CD8-positive, alpha-beta memory T cell (primary cell): ENCODE data around the gene TPK1. TPM values are rescaled to one million over a fixed set of nuclear protein-coding genes. Genes with fewer than 3 reads are reported as not detected.
A peak's percentile ranks its signal among the peaks of the same experiment; 100 is the strongest.
"Not testable (repeated sequence)": the region's sequence is repeated elsewhere in the genome, so short reads cannot be mapped to it uniquely, and the experiment has no call there.

ENCODE experiments used
- CTCF ChIA-PET: fragments of 350-600 bp; sonication (Branson Sonifier 250); formaldehyde crosslinking; loops from one replicate; lab custom pipeline; 2021; ENCODE audit warnings: antibody characterized with exemption; lab: Charles Lee
- POLR2A ChIA-PET: fragments of 350-600 bp; sonication (Branson Sonifier 250); formaldehyde crosslinking; loops from one replicate; lab custom pipeline; 2021; ENCODE audit warnings: antibody characterized with exemption; lab: Charles Lee
- DNase-seq, 5 donors: peaks; one replicate each; pipeline versions ENCODE4 v3.0.0 to v3.0.0-alpha.2; 2020 to 2022; ENCODE audit warnings: mixed read lengths in 1 of 5
- H3K27ac ChIP-seq: one replicate; pipeline ENCODE4 v1.7.0; 2013; ENCODE audit warnings: low read depth, mild to moderate bottlenecking, low read length, moderate library complexity
- H3K27me3 ChIP-seq: 2 replicates; pipeline ENCODE4 v1.7.0; 2013; ENCODE audit warnings: low read length, mild to moderate bottlenecking; ENCODE audit not compliant: insufficient read depth, poor library complexity, severe bottlenecking
- H3K36me3 ChIP-seq: 2 replicates; pipeline ENCODE4 v1.7.0; 2013; ENCODE audit warnings: mild to moderate bottlenecking, low read length, moderate library complexity; ENCODE audit not compliant: insufficient read depth
- H3K4me1 ChIP-seq: 2 replicates; pipeline ENCODE4 v1.7.0; 2013; ENCODE audit warnings: mild to moderate bottlenecking, low read length, moderate library complexity; ENCODE audit not compliant: insufficient read depth
- H3K4me3 ChIP-seq: 2 replicates; pipeline ENCODE4 v1.7.0; 2013; ENCODE audit warnings: mild to moderate bottlenecking, low read length
- H3K9me3 ChIP-seq: 2 replicates; pipeline ENCODE4 v1.7.0; 2013; ENCODE audit warnings: mild to moderate bottlenecking, low read length
- H3K27ac Mint-ChIP-seq, 8 donors: one replicate each; pipeline ENCODE4 v1.8.0; 2020 to 2021; ENCODE audit warnings: mixed read lengths in 8 of 8, mild to moderate bottlenecking in 6 of 8, inconsistent platforms in 3 of 8, moderate library complexity in 3 of 8
- H3K27me3 Mint-ChIP-seq, 2 donors: one replicate each; pipeline ENCODE4 v1.8.0; 2020 to 2021; ENCODE audit warnings: mixed read lengths in 2 of 2, mild to moderate bottlenecking in 1 of 2, moderate library complexity in 1 of 2
- H3K36me3 Mint-ChIP-seq, 3 donors: one replicate each; pipeline ENCODE4 v1.8.0; 2020 to 2021; ENCODE audit warnings: mixed read lengths in 3 of 3, inconsistent platforms in 1 of 3, mild to moderate bottlenecking in 1 of 3
- H3K4me1 Mint-ChIP-seq, 3 donors: one replicate each; pipeline ENCODE4 v1.8.0; 2020 to 2021; ENCODE audit warnings: mixed read lengths in 3 of 3, inconsistent platforms in 1 of 3, mild to moderate bottlenecking in 1 of 3
- H3K4me3 Mint-ChIP-seq, 7 donors: one replicate each; pipeline ENCODE4 v1.8.0; 2020 to 2021; ENCODE audit warnings: mixed read lengths in 7 of 7, mild to moderate bottlenecking in 6 of 7, moderate library complexity in 4 of 7, inconsistent platforms in 2 of 7
- H3K9me3 Mint-ChIP-seq, 5 donors: one replicate each; pipeline ENCODE4 v1.8.0; 2020 to 2022; ENCODE audit warnings: mixed read lengths in 5 of 5, mild to moderate bottlenecking in 3 of 5, moderate library complexity in 2 of 5, inconsistent platforms in 1 of 5
- polyA plus RNA-seq: library from polyadenylated mRNA; unstranded; fragments of 300-500 nt; fragmentation: Illumina TruSeq; gene quantifications from one replicate; pipeline ENCODE4 v1.2.3, GENCODE V29; 2021
- total RNA-seq, 2 experiments: library from RNA; stranded (reverse); gene quantifications; one replicate each; pipeline ENCODE4 v1.2.3, GENCODE V29; 2021

Gene TPK1
- total and polyA plus RNA-seq, 3 experiments from 2014 or later: 18.0 to 20.1 (median 19.0) TPM

DNA sequence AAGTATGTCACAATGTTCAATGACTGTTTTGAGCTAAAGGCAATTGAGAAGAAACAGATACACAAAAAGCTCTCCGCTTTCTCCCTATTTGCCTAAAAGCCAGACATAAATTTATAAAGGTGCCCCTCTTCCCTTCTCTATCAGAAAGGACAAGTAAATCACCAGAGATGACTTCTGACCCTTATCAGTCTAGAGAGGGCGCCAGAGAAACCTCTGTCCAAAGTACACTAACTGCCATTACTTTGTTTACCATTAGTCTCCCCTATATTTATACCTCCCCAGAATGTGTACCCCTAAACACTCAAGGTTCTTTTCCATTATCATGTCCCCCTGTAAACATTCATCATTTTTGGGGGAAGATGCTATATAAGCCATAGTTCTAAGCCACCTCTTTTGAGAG lies 49.3 kb downstream of the TPK1 start:
- H3K4me1 Mint-ChIP-seq: peaks cover 4 to 25% (median 23%) of the 10 kb centered on the region in 3 donors
- ChIA-PET CTCF (interaction anchor here (0.7 to 2.6 kb wide), 6 partner anchors 9 to 76 kb away, joined by 3 to 9 read pairs (median 4); partner anchors contain the start of gene TPK1), POLR2A (no interaction called here)
- no peak overlapping the region for H3K4me3 Mint-ChIP-seq
- Histone ChIP-seq H3K27ac (no peak overlapping the region), H3K4me1 (no peaks in the 10 kb centered on the region), H3K9me3 (no peaks in the 10 kb centered on the region), H3K36me3 (no peaks in the 10 kb centered on the region), H3K4me3 (no peak overlapping the region), H3K27me3 (no peaks in the 10 kb centered on the region)
- H3K27ac Mint-ChIP-seq: no peak overlapping the region
- peaks cover 0 to 1% of the 10 kb centered on the region in 2 donors for H3K27me3 Mint-ChIP-seq
- H3K9me3 Mint-ChIP-seq: no peaks in the 10 kb centered on the region
- DNase-seq: no peak
- H3K36me3 Mint-ChIP-seq: no peaks in the 10 kb centered on the region

DNA sequence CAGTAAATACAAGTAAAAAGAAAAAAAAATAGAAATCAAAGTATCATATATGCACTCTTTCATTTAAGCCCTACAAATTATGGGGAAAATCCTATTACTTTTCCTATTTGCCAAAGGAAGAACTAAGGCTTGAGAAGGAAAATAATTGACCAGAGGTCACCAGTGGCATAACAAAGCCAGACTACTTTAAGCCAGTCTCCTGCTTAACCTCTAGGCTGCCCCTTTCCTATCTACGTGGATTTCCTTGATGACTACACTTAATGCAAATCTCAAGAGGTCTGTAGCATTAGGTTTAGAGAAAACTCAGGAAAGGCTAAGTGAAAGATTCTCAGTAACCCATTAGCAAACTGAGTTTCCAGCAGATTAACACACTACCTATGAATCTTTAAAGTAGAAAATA lies 49.8 kb downstream of the TPK1 start:
- POLR2A ChIA-PET: no interaction called here
- peaks cover 0 to 1% of the 10 kb centered on the region in 2 donors for H3K27me3 Mint-ChIP-seq
- H3K9me3 Mint-ChIP-seq: no peaks in the 10 kb centered on the region
- no peaks in the 10 kb centered on the region for H3K36me3 ChIP-seq
- H3K4me3 Mint-ChIP-seq: no peak overlapping the region
- H3K27me3 ChIP-seq: no peaks in the 10 kb centered on the region
- DNase-seq: no peak
- no peaks in the 10 kb centered on the region for H3K9me3 ChIP-seq
- H3K4me3 ChIP-seq: no peak overlapping the region
- CTCF ChIA-PET: interaction anchor here (0.7 to 2.6 kb wide), 4 partner anchors 9 to 76 kb away, joined by 3 to 9 read pairs (median 4); partner anchors contain the start of gene TPK1
- no peak overlapping the region for H3K27ac ChIP-seq
- no peaks in the 10 kb centered on the region for H3K36me3 Mint-ChIP-seq
- peaks cover 4 to 28% (median 19%) of the 10 kb centered on the region in 3 donors for H3K4me1 Mint-ChIP-seq
- H3K4me1 ChIP-seq: no peaks in the 10 kb centered on the region
- no peak overlapping the region for H3K27ac Mint-ChIP-seq

- H3K9me3 Mint-ChIP-seq: no peaks in the 10 kb centered on the region
These were observed 50.3 kb downstream of the TPK1 start for GRCh38 chr7:144785521-144785920.

GRCh38 chr7:144784943-144785342 lies 50.9 kb downstream of the TPK1 start:
- Mint-ChIP-seq H3K4me1 (peaks cover 3 to 24% (median 15%) of the 10 kb centered on the region in 3 donors), H3K27me3 (no peaks in the 10 kb centered on the region), H3K27ac (no peak overlapping the region), H3K4me3 (no peak overlapping the region), H3K36me3 (no peaks in the 10 kb centered on the region), H3K9me3 (no peaks in the 10 kb centered on the region)
- H3K27me3 ChIP-seq: no peaks in the 10 kb centered on the region
- H3K36me3 ChIP-seq: no peaks in the 10 kb centered on the region
- H3K27ac ChIP-seq: no peak overlapping the region
- no peaks in the 10 kb centered on the region for H3K4me1 ChIP-seq
- ChIA-PET CTCF (interaction anchor here (0.8 kb wide), 1 partner anchor 51 kb away, joined by 3 read pairs; the partner anchor contains the start of gene TPK1), POLR2A (no interaction called here)
- no peak for DNase-seq
- no peak overlapping the region for H3K4me3 ChIP-seq
- H3K9me3 ChIP-seq: no peaks in the 10 kb centered on the region

More at GRCh38 chr7:144785521-144785920, 50.3 kb downstream of the TPK1 start:
- no peaks in the 10 kb centered on the region for H3K27me3 ChIP-seq
- no peak overlapping the region for H3K4me3 ChIP-seq
- no peaks in the 10 kb centered on the region for H3K9me3 ChIP-seq
- Mint-ChIP-seq H3K4me1 (peaks cover 4 to 27% (median 18%) of the 10 kb centered on the region in 3 donors), H3K36me3 (no peaks in the 10 kb centered on the region), H3K4me3 (no peak overlapping the region), H3K27ac (no peak overlapping the region), H3K27me3 (no peaks in the 10 kb centered on the region)
- no peak for DNase-seq
- H3K4me1 ChIP-seq: no peaks in the 10 kb centered on the region
- H3K36me3 ChIP-seq: no peaks in the 10 kb centered on the region
- H3K27ac ChIP-seq: no peak overlapping the region
- POLR2A ChIA-PET: no interaction called here
- CTCF ChIA-PET: interaction anchor here (0.7 to 2.6 kb wide), 2 partner anchors 50 to 77 kb away, joined by 3 to 9 read pairs; partner anchors contain the start of gene TPK1

- no peak overlapping the region for H3K4me3 Mint-ChIP-seq
- no peak overlapping the region for H3K27ac Mint-ChIP-seq
- Histone ChIP-seq H3K27ac (no peak overlapping the region), H3K36me3 (no peaks in the 10 kb centered on the region), H3K4me1 (no peaks in the 10 kb centered on the region), H3K27me3 (no peaks in the 10 kb centered on the region), H3K9me3 (no peaks in the 10 kb centered on the region), H3K4me3 (no peak overlapping the region)
- POLR2A ChIA-PET: no interaction called here
- H3K27me3 Mint-ChIP-seq: no peaks in the 10 kb centered on the region
- CTCF ChIA-PET: interaction anchor here (0.8 kb wide), 1 partner anchor 52 kb away, joined by 3 read pairs; the partner anchor contains the start of gene TPK1
- H3K4me1 Mint-ChIP-seq: peaks cover 3 to 24% (median 15%) of the 10 kb centered on the region in 3 donors
- H3K36me3 Mint-ChIP-seq: no peaks in the 10 kb centered on the region
- no peaks in the 10 kb centered on the region for H3K9me3 Mint-ChIP-seq
- DNase-seq: no peak
These were observed 51.4 kb downstream of the TPK1 start for GRCh38 chr7:144784441-144784840.

DNA sequence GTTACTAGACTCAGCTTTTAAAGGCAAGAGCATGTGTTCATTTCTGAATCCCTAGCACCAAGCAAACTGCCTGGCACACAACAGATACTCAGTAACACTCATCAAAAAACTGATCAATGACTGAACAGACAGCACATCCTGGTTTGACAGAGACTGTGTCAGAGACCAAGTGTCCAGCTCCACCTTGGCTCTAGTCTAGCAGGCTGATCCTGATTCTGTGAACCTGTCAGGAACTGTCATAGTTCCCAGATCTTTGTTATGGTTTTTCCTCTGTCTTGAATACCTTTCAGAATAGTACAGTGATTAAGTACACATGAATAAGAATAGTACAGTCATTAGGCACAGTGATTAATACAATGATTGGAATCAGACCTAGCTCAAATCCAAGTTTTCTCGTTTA lies 53.0 kb downstream of the TPK1 start:
- no peaks in the 10 kb centered on the region for H3K9me3 Mint-ChIP-seq
- no peak overlapping the region for H3K27ac ChIP-seq

GRCh38 chr7:144780071-144780608 lies 55.7 kb downstream of the TPK1 start:
- peaks cover 10 to 36% (median 24%) of the 10 kb centered on the region in 3 donors for H3K4me1 Mint-ChIP-seq
- Histone ChIP-seq H3K4me3 (no peak overlapping the region), H3K4me1 (peaks cover 4% of the 10 kb centered on the region), H3K27me3 (no peaks in the 10 kb centered on the region), H3K9me3 (no peaks in the 10 kb centered on the region), H3K36me3 (no peaks in the 10 kb centered on the region), H3K27ac (no peak overlapping the region)
- ChIA-PET CTCF (interaction anchor here (1.5 kb wide), 1 partner anchor 56 kb away, joined by 3 read pairs; the partner anchor contains the start of gene TPK1), POLR2A (no interaction called here)
- H3K27ac Mint-ChIP-seq: no peak overlapping the region
- no peaks in the 10 kb centered on the region for H3K9me3 Mint-ChIP-seq
- DNase-seq: no peak
- H3K27me3 Mint-ChIP-seq: peaks cover 0 to 2% of the 10 kb centered on the region in 2 donors
- no peaks in the 10 kb centered on the region for H3K36me3 Mint-ChIP-seq
- H3K4me3 Mint-ChIP-seq: no peak overlapping the region

More for the DNA sequence above, 53.0 kb downstream of the TPK1 start:
- POLR2A ChIA-PET: no interaction called here
- Histone ChIP-seq H3K4me3 (no peak overlapping the region), H3K27me3 (no peaks in the 10 kb centered on the region), H3K4me1 (no peaks in the 10 kb centered on the region), H3K36me3 (no peaks in the 10 kb centered on the region), H3K9me3 (no peaks in the 10 kb centered on the region)
- no peak for DNase-seq
- CTCF ChIA-PET: interaction anchor here (0.8 to 1.4 kb wide), 2 partner anchors 9 to 10 kb away, joined by 3 read pairs; no protein-coding TSS in a partner anchor
- Mint-ChIP-seq H3K27ac (peak overlapping the region in 1 of 8 donors; percentile 17), H3K4me3 (no peak overlapping the region), H3K36me3 (no peaks in the 10 kb centered on the region), H3K27me3 (peaks cover 0 to 2% of the 10 kb centered on the region in 2 donors), H3K4me1 (peaks cover 3 to 25% (median 12%) of the 10 kb centered on the region in 3 donors)

- DNase-seq, H3K27me3 Mint-ChIP-seq, H3K4me3 Mint-ChIP-seq, CTCF ChIA-PET, H3K4me3 ChIP-seq, H3K27me3 ChIP-seq, H3K9me3 Mint-ChIP-seq, POLR2A ChIA-PET, H3K36me3 Mint-ChIP-seq, H3K27ac ChIP-seq, H3K4me1 ChIP-seq, H3K27ac Mint-ChIP-seq, H3K36me3 ChIP-seq, H3K9me3 ChIP-seq: not testable (repeated sequence)
- H3K4me1 Mint-ChIP-seq: peaks cover 10 to 39% (median 24%) of the 10 kb centered on the region in 3 donors
These were observed 58.0 kb downstream of the TPK1 start for GRCh38 chr7:144777889-144778288.
